ENCODE data around the gene ROR1.

- TF ChIP-seq CTCF (IDR thresholded peaks at IDR 0.05), result no peak
- no peak for TF ChIP-seq POLR2A (IDR thresholded peaks at IDR 0.05; ENCODE audit: low read depth)
- no peak for TF ChIP-seq EP300 (IDR thresholded peaks at IDR 0.05)
- no peak for TF ChIP-seq POLR2AphosphoS5 (IDR thresholded peaks at IDR 0.05)
Observed at GRCh38 chr1:64074767-64075166, 300.9 kb downstream of the ROR1 start.
